H4 (cell line): ENCODE data around the gene RNPS1. TPM values are rescaled to one million over a fixed set of nuclear protein-coding genes. Genes with fewer than 3 reads are reported as not detected.
A peak's percentile ranks its signal among the peaks of the same experiment; 100 is the strongest.

Experiments
- DNase-seq: peaks from one replicate; pipeline ENCODE4 v3.0.0-alpha.2; 2015; ENCODE audit warnings: low spot score
- total RNA-seq: library from RNA; depleted of rRNA; stranded (reverse); fragments of >200 nt; shearing (Covaris generic); gene quantifications from 2 replicates; pipeline ENCODE4 v1.2.3, GENCODE V29; 2014; rRNA removed

Gene RNPS1, protein sequence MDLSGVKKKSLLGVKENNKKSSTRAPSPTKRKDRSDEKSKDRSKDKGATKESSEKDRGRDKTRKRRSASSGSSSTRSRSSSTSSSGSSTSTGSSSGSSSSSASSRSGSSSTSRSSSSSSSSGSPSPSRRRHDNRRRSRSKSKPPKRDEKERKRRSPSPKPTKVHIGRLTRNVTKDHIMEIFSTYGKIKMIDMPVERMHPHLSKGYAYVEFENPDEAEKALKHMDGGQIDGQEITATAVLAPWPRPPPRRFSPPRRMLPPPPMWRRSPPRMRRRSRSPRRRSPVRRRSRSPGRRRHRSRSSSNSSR
- total RNA-seq: 144 and 152 TPM in 2 replicates

- DNase-seq: peak; percentile 89
Observed at GRCh38 chr16:2267913-2268666, at the start of gene RNPS1. Gene RNPS1 (minus strand): TSS chr16:2268126. CDS start chr16:2264643, 3,483 bp downstream.

DNA sequence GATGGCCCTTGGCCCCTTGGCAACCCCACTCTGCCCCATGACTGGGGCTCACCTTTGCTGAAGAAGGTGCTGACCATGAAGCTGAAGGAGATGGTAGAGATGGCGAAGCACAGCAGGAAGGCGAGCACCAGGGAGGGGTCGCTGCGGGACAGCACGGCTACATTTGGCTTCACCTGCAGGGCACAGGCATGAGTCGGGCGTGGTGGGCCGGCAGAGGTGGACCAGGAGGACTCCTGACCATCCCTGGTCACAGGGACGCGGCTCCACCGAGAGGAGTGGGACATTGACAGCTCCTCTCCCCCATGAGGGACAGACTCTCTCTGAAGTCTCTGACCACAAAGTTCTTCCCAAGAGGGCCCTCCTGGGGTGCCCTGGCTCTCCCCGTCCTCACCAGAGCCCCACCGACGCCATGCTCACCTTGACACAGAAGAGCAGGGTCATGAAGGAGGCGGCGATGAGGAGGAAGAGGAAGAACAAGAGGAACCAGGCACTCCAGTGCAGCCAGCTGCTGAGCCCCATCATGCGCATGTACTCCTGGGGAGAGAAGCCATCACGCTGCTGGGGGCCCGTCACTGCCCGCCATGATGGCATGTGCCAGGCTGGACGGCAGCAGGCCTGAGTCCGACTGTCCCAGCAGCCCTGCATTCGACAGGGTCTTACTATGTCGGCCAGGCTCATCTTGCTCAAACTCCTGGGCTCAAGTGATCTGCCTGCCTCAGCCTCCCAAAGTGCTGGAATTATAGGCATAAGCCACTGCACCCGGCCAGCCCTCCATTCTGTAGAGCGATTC, 49.5 kb upstream of the RNPS1 start:
- no peak for DNase-seq

- DNase-seq: no peak
Observed at GRCh38 chr16:2308089-2308962, 40.4 kb upstream of the RNPS1 start.

- no peak for DNase-seq
Observed at GRCh38 chr16:2299915-2300192, 31.9 kb upstream of the RNPS1 start.

DNA sequence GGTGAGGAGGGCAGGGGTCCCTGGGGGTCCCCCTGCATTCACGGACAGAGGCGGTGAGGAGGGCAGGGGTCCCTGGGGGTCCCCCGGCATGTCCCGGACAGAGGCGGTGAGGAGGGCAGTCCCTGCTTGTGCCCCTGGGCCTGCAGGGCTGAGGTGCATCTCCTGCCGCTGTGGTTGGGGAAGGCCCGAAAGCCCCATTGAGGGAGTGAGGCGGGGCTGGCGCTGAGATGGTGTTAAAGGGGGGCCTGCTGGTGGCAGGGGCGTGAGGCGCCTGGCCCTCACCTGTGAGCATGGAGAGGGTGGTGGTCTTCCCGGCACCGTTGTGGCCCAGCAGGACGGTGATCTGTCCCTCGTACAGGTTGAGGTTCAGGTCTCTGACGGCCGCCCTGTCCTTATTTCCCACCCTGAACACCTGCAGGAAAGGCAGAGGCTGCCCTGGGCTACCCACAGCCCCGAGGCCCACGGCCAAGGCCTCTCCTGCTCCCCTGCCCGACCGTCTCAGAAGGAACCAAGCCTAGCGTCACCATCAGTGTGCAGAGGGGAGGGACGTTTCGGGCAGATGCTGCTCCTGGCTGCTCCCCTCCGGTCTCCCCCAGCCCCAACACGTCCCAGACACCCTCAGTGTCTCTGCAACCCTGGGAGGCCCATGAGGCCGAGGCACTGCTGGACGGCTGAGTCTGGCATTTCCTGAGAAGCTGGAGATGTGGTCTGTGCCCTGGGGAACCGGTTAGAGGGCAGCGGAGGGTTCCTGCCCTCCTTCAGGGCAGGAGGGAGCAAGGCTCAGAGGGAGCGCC, 31.4 kb upstream of the RNPS1 start:
- no peak for DNase-seq

- no peak for DNase-seq
Observed at GRCh38 chr16:2298621-2299020, 30.7 kb upstream of the RNPS1 start.

- DNase-seq: no peak
Observed at GRCh38 chr16:2297506-2297860, 29.6 kb upstream of the RNPS1 start.

- peak; percentile 44 for DNase-seq
Observed at GRCh38 chr16:2296661-2297505, 29.0 kb upstream of the RNPS1 start.

DNA sequence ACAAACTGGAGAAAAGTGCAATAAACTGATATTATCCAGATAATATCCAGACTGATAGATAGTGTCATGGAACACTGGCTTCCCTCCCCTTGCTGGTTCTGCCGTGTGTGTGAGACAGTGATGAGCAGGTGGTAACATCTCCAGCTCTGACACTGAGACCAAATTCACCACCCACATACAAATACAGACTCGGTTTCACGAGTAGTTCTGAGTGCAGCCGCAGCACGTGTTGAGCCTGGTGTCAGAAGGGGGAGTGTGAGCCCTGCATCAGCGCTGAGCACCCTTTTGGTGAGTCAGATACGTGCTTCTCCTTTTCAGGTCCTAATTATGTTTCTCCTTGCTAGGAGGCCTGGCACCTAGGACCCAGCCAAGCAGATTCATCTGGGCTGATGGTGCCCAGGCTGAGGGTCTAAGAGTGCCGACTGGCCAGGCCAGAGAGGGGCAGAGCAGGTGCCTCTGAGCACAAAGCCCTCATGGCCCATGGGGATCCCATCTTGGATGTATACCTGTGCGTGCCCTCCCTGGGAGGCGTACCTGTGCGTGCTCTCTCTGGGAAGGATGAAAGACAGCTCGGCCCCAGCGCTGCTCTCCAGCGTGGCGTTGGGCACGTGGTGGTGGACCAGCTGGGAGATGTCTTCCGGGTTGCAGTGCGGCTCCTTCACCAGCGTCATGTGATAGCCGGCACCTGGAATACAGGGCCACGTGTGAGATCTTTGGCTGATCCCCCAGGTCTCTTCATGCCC, 27.3 kb upstream of the RNPS1 start:
- no peak for DNase-seq

DNA sequence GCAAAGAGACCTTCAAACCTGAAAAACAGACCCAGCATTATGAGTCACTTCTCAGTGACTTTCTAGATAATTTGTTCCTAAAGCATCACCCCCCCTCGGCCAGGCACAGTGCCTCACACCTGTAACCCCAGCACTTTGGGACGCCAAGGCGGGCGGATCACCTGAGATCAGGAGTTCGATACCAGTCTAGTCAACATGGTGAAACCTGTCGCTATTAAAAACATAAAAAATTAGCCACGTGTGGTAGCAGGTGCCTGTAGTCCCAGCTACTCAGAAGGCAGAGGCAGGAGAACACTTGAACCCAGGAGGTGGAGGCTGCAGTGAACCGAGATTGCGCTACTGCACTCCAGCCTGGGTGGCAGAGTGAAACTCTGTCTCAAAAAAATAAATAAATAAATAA, 24.3 kb upstream of the RNPS1 start:
- no peak for DNase-seq

GRCh38 chr16:2289282-2289681, 21.4 kb upstream of the RNPS1 start:
- DNase-seq: no peak

GRCh38 chr16:2288726-2289125, 20.8 kb upstream of the RNPS1 start:
- no peak for DNase-seq

DNA sequence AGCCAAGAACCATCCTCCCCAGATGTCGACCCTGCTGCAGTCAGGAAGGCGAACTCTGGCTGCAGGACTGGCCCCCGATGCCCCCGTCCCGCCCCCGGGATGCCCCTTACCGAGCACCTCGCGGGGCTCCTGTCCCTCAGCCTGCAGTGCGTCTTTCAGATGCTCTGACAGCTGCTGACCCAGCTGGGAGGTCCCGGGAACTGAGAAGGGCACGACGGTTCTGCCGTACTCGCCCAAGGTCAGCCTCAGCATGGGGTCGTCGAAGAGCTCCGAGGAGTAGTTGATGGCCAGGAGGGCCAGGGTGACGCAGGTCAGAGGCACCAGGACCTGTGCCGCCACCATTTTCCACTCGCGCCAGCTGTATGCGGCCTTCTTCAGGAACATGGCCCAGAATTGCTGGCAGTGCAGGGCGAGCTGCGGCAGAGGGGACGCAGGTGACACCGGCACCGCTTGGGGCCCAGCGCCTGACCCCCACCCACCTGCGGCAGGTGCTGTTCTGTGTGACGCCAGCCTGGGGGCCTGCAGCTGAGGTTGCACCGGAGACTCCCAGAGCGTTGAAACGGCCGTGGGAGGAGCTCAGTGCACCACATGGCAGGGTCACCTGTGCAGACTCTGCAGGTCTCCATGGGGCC, 20.1 kb upstream of the RNPS1 start:
- DNase-seq: no peak

- DNase-seq: no peak
Observed at GRCh38 chr16:2286550-2286949, 18.6 kb upstream of the RNPS1 start.

DNA sequence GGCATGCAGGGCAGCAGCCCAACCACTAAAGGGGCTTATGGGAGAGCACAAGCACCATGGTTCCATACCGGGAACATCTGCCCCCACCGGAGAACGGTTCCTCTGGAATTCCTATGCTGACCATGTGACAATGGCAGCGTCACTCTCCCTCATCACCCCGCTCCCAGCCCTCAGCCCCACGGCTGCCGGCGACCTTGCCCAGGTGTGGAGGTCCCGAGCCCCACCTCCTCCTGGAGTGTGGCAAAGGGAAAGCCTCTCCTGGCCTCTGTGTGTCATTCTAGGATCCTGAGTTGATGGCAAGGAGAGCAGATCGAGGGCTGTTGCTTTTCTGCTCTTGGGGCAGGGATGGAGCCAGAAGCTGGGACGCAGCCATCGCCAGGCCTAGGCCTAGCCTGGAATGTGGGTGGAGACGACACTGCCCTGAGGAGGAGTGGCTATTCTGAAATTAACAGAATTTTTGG, 17.8 kb upstream of the RNPS1 start:
- no peak for DNase-seq

- DNase-seq: no peak
Observed at GRCh38 chr16:2284797-2285576, 17.1 kb upstream of the RNPS1 start.

DNA sequence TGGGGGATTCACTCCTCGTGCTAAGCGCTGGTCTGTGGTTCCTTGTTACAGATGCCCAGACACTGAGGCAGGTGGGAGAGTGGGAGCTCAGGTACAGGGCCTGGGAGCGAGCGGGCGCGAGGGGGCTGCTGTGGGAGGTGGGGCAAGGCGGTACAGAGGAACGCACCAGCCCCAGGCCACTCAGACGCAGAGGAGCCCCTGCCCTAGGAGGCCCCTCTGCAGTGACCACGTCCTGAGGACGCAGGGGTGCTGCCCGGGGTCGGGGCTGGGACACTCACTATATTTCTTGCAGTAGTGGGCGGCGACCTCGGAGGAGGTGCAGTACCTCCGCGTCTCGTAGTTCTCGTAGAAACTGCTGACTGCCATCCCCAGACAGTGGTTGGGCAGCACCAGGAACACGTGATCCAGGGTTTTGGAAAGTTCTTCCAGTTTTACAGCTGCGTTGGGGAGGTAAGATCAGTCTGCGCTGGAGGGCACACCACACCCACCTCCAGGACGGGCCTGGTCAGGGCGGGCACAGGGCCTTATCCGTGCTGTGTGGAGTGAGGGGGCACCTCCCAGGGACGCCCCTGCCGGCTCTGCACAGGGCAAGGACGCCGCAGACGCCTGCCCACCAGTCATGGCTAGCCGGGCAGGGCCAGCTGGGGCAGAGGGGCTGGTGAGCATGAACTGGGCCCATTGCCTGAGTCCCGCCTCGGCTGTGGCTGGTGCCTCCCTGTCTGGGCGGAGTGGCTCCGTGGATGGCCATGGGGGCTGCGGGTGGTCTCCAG, 16.3 kb upstream of the RNPS1 start:
- DNase-seq: no peak
